ENCODE data around the gene KMO. TPM values are rescaled to one million over a fixed set of nuclear protein-coding genes. Genes with fewer than 3 reads are reported as not detected.

Gene KMO
- total RNA-seq, 1 donor from 2014 or later = 0.50 TPM

DNA sequence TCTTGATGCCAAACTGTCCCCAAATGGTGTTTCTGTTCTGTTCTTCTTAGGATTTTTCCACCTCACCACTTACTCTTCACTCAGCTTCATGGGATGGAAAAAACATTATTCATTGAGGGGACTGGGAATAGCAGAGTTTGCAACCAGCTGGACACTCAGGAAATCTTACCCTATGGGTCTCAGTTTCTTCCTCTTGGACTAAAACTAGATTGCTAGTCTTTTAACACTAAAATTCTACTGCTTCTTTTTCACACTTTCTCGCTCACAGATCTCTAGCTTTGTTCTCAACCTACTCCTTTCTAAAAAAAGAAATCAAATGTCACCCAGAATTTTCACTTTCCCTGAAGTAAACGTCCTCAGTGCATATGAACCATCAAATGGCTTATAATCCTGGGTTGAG lies 4.8 kb downstream of the KMO start:
- Histone ChIP-seq H2AFZ (ENCODE audit: low read depth, low read length) (no peak overlapping the region), H3K4me2 (ENCODE audit: low read length) (no peak overlapping the region), H3K9ac (ENCODE audit: low read length) (no peak overlapping the region), H3K27ac (ENCODE audit: low read depth, low read length) (no peak overlapping the region), H3K36me3 (ENCODE audit: insufficient read depth, low read length) (no peaks in the 10 kb centered on the region), H3K79me2 (ENCODE audit: insufficient read depth, low read length) (no peaks in the 10 kb centered on the region), H4K20me1 (ENCODE audit: insufficient read depth, low read length) (no peaks in the 10 kb centered on the region), H3K27me3 (ENCODE audit: insufficient read depth, low read length) (peaks cover 6% of the 10 kb centered on the region), H3K4me1 (ENCODE audit: insufficient read depth, low read length) (peaks cover 3% of the 10 kb centered on the region), H3K9me3 (ENCODE audit: insufficient read depth, low read depth, low read length) (no peaks in the 10 kb centered on the region), H3K4me3 (ENCODE audit: insufficient read depth, low read depth, low read length) (no peak overlapping the region)
- Mint-ChIP-seq H3K27me3 (ENCODE audit: low read depth, unreplicated experiment) (no peaks in the 10 kb centered on the region), H3K27ac (ENCODE audit: unreplicated experiment) (no peak overlapping the region), H3K4me3 (ENCODE audit: unreplicated experiment) (no peak overlapping the region), H3K36me3 (ENCODE audit: low read depth, unreplicated experiment) (no peaks in the 10 kb centered on the region), H3K4me1 (ENCODE audit: low read depth, unreplicated experiment) (no peaks in the 10 kb centered on the region), H3K9me3 (ENCODE audit: unreplicated experiment) (peaks cover 2% of the 10 kb centered on the region)
- FAIRE-seq (no peak), DNase-seq (ENCODE audit: low read depth) (no peak)
- no peak for TF ChIP-seq EZH2 (IDR thresholded peaks at IDR 0.05; ENCODE audit: insufficient read depth, low read length)
- TF ChIP-seq, protein P1, sequence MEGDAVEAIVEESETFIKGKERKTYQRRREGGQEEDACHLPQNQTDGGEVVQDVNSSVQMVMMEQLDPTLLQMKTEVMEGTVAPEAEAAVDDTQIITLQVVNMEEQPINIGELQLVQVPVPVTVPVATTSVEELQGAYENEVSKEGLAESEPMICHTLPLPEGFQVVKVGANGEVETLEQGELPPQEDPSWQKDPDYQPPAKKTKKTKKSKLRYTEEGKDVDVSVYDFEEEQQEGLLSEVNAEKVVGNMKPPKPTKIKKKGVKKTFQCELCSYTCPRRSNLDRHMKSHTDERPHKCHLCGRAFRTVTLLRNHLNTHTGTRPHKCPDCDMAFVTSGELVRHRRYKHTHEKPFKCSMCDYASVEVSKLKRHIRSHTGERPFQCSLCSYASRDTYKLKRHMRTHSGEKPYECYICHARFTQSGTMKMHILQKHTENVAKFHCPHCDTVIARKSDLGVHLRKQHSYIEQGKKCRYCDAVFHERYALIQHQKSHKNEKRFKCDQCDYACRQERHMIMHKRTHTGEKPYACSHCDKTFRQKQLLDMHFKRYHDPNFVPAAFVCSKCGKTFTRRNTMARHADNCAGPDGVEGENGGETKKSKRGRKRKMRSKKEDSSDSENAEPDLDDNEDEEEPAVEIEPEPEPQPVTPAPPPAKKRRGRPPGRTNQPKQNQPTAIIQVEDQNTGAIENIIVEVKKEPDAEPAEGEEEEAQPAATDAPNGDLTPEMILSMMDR (IDR thresholded peaks at IDR 0.05; ENCODE audit: insufficient read depth, low read depth, low read length) = no peak

DNA sequence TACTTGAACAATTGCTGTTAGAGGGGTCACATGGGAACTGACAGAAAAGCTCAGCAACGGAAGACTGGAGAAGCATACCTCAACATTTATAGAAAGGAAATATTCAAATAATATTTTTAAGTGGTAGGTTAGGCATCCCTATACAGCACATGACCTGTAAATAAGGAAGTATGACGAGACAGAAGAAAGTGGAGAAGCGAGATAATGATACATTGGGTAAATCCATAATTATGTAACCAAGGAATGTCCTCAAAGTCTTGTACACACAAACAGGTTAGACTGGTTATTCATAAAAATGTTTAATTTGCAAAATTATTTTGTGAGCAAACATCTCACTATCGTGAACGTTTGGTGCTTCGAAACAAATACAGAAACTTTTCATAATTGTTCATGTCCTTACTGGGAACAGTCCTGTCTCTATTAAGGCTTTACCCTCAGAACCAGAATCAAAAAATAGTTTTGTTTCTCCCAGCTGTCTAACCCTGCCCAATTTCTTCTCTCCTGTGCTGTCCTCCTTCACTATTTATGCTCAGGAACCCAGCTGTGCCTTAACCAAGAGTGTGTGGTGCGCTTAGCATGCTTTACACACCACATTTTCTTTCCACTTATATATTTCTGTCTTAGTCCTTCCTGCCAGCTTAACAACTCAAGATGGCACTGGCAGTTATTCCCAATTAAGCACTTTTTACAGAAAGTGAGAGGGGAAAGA lies 10.2 kb downstream of the KMO start:
- Mint-ChIP-seq H3K27me3 (ENCODE audit: low read depth, unreplicated experiment) (peaks cover 2% of the 10 kb centered on the region), H3K27ac (ENCODE audit: unreplicated experiment) (no peak overlapping the region), H3K4me3 (ENCODE audit: unreplicated experiment) (no peak overlapping the region), H3K36me3 (ENCODE audit: low read depth, unreplicated experiment) (no peaks in the 10 kb centered on the region), H3K9me3 (ENCODE audit: unreplicated experiment) (peaks cover 2% of the 10 kb centered on the region), H3K4me1 (ENCODE audit: low read depth, unreplicated experiment) (no peaks in the 10 kb centered on the region)
- no peak for FAIRE-seq
- Histone ChIP-seq H3K27ac (ENCODE audit: low read depth, low read length) (no peak overlapping the region), H3K4me1 (ENCODE audit: insufficient read depth, low read length) (no peaks in the 10 kb centered on the region), H3K27me3 (ENCODE audit: insufficient read depth, low read length) (no peaks in the 10 kb centered on the region), H4K20me1 (ENCODE audit: insufficient read depth, low read length) (no peaks in the 10 kb centered on the region), H3K9ac (ENCODE audit: low read length) (no peak overlapping the region), H3K4me2 (ENCODE audit: low read length) (no peak overlapping the region), H3K36me3 (ENCODE audit: insufficient read depth, low read length) (no peaks in the 10 kb centered on the region), H3K4me3 (ENCODE audit: insufficient read depth, low read depth, low read length) (no peak overlapping the region), H2AFZ (ENCODE audit: low read depth, low read length) (no peak overlapping the region), H3K9me3 (ENCODE audit: insufficient read depth, low read depth, low read length) (no peaks in the 10 kb centered on the region), H3K79me2 (ENCODE audit: insufficient read depth, low read length) (no peaks in the 10 kb centered on the region)
- no peak for TF ChIP-seq EZH2 (IDR thresholded peaks at IDR 0.05; ENCODE audit: insufficient read depth, low read length)
- TF ChIP-seq, protein P1 (IDR thresholded peaks at IDR 0.05; ENCODE audit: insufficient read depth, low read depth, low read length) = no peak
- DNase-seq (ENCODE audit: low read depth) = no peak

DNA sequence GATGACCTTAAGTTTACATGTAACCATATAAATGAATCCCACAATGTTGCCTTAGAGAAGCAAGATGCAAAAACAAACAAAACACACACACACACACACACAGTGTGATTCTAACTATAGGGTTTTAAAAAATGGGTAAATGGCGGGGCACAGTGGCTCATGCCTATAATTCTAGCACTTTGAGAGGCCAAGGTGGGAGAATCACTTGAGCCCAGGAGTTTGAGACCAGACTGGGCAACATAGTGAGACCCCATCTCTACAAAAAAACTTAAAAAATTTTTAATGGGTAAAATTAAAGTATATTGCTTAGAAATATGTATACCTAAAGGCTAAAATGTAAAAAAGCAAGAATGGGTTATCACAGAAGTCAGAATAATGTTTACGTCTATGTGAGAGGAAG lies 15.8 kb downstream of the KMO start:
- H4K20me1 ChIP-seq (ENCODE audit: insufficient read depth, low read length) = no peaks in the 10 kb centered on the region
- no peak for FAIRE-seq
- no peaks in the 10 kb centered on the region for H3K9me3 ChIP-seq (ENCODE audit: insufficient read depth, low read depth, low read length)
- H3K79me2 ChIP-seq (ENCODE audit: insufficient read depth, low read length) = no peaks in the 10 kb centered on the region
- H3K9me3 Mint-ChIP-seq (ENCODE audit: unreplicated experiment) = no peaks in the 10 kb centered on the region
- no peak for TF ChIP-seq EZH2 (IDR thresholded peaks at IDR 0.05; ENCODE audit: insufficient read depth, low read length)
- TF ChIP-seq, protein P1 (IDR thresholded peaks at IDR 0.05; ENCODE audit: insufficient read depth, low read depth, low read length) = no peak
- no peak overlapping the region for H3K27ac ChIP-seq (ENCODE audit: low read depth, low read length)
- H3K4me3 Mint-ChIP-seq (ENCODE audit: unreplicated experiment) = no peak overlapping the region
- no peaks in the 10 kb centered on the region for H3K4me1 ChIP-seq (ENCODE audit: insufficient read depth, low read length)
- H3K27me3 ChIP-seq (ENCODE audit: insufficient read depth, low read length) = no peaks in the 10 kb centered on the region
- no peak overlapping the region for H3K9ac ChIP-seq (ENCODE audit: low read length)
- no peak overlapping the region for H3K4me3 ChIP-seq (ENCODE audit: insufficient read depth, low read depth, low read length)
- no peak overlapping the region for H3K27ac Mint-ChIP-seq (ENCODE audit: unreplicated experiment)
- H3K27me3 Mint-ChIP-seq (ENCODE audit: low read depth, unreplicated experiment) = peaks cover 2% of the 10 kb centered on the region
- no peaks in the 10 kb centered on the region for H3K36me3 ChIP-seq (ENCODE audit: insufficient read depth, low read length)
- DNase-seq (ENCODE audit: low read depth) = no peak
- no peaks in the 10 kb centered on the region for H3K4me1 Mint-ChIP-seq (ENCODE audit: low read depth, unreplicated experiment)
- no peak overlapping the region for H2AFZ ChIP-seq (ENCODE audit: low read depth, low read length)
- H3K36me3 Mint-ChIP-seq (ENCODE audit: low read depth, unreplicated experiment) = no peaks in the 10 kb centered on the region
- no peak overlapping the region for H3K4me2 ChIP-seq (ENCODE audit: low read length)

All from astrocyte (in vitro differentiated cells and primary cell).